ENCODE results near the gene GPC4.

Gene GPC4

DNA sequence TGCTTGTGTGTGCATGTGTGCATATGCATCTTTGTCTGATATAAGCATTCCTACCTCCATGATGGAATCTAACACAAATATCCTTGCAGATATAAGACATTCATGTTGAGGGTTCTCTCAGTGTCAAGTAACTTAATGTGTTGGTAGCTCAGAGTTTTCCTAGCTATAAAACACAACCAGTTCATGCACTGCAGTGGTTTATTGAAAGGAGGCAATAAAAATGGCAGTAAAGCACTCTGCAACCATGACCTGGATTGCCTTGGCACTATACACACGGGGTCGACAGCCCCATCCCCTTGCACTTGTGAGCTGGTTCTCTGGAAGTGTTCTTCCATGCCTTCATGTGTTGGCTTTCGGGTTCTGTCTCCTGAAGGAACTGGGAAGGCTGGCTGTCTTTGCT, 38.9 kb downstream of the GPC4 start:
- no peak overlapping the region for H3K27ac ChIP-seq
- TF ChIP-seq, protein P1, sequence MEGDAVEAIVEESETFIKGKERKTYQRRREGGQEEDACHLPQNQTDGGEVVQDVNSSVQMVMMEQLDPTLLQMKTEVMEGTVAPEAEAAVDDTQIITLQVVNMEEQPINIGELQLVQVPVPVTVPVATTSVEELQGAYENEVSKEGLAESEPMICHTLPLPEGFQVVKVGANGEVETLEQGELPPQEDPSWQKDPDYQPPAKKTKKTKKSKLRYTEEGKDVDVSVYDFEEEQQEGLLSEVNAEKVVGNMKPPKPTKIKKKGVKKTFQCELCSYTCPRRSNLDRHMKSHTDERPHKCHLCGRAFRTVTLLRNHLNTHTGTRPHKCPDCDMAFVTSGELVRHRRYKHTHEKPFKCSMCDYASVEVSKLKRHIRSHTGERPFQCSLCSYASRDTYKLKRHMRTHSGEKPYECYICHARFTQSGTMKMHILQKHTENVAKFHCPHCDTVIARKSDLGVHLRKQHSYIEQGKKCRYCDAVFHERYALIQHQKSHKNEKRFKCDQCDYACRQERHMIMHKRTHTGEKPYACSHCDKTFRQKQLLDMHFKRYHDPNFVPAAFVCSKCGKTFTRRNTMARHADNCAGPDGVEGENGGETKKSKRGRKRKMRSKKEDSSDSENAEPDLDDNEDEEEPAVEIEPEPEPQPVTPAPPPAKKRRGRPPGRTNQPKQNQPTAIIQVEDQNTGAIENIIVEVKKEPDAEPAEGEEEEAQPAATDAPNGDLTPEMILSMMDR (conservative IDR thresholded peaks at IDR 0.05), result no peak
- TF ChIP-seq ZFX (IDR thresholded peaks at IDR 0.05), result no peak

- no peak overlapping the region for H3K27ac ChIP-seq
- TF ChIP-seq, protein P1 (conservative IDR thresholded peaks at IDR 0.05), result no peak
- TF ChIP-seq ZFX (IDR thresholded peaks at IDR 0.05), result no peak
These were observed 39.5 kb downstream of the GPC4 start for GRCh38 chrX:133375615-133376340.

- no peak for TF ChIP-seq ZFX (IDR thresholded peaks at IDR 0.05)
- TF ChIP-seq, protein P1 (conservative IDR thresholded peaks at IDR 0.05), result no peak
These were observed 40.4 kb downstream of the GPC4 start for GRCh38 chrX:133374874-133375387.

GRCh38 chrX:133373386-133374079, 41.8 kb downstream of the GPC4 start:
- H3K27ac ChIP-seq, result no peak overlapping the region
- TF ChIP-seq, protein P1 (conservative IDR thresholded peaks at IDR 0.05), result no peak
- no peak for TF ChIP-seq ZFX (IDR thresholded peaks at IDR 0.05)

More at GRCh38 chrX:133374874-133375387, 40.4 kb downstream of the GPC4 start:
- H3K27ac ChIP-seq, result no peak overlapping the region

DNA sequence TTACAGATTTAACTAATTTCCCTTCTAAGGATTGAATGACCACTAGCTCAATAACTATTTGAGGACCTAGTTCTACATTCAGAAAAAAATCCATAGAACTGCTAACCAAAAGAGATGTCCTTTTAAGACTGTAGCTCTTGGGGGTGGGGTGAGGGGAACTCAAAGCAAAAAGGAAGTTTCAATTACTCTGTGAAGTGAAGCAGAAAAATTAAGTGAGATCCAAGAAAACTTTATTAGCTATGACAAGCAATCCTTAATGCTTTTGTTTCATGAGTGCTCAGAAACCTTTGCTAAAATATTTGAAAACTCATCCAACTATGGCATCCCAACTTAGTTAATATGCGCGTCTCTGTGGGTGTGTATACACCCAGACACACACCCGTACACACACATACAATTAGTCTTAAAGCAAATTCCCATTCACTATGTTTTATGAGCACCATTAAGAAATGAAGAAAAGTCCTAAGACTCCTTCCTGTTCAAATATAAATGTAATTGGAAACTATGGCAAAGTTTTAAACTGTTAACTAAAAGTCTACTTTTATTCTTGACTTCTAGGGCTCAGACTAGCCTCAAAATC, 44.5 kb downstream of the GPC4 start:
- no peak overlapping the region for H3K27ac ChIP-seq
- TF ChIP-seq, protein P1 (conservative IDR thresholded peaks at IDR 0.05), result no peak
- TF ChIP-seq ZFX (IDR thresholded peaks at IDR 0.05), result no peak

DNA sequence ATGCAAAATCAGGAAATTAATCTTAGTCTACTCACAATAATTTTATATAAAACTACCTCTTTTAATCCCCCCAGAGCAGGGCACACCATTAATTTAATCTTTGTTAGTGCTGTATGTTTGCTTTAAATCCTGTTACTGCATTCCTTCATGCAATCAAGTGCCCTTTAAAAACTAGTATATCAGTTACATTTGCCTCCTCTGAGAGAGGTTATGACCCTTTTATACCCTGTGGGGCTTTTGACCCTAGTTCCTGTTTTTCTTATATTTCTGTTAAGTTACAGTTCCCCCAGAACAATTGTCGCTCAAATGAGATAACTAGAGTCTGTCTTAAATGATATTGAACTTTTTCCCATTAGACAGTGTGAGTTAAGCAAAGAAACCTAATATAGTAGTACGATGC, 46.2 kb downstream of the GPC4 start:
- H3K27ac ChIP-seq, result no peak overlapping the region
- TF ChIP-seq, protein P1 (conservative IDR thresholded peaks at IDR 0.05), result no peak

- TF ChIP-seq, protein P1 (conservative IDR thresholded peaks at IDR 0.05), result no peak
- no peak for TF ChIP-seq ZFX (IDR thresholded peaks at IDR 0.05)
- H3K27ac ChIP-seq, result no peak overlapping the region
These were observed 48.6 kb downstream of the GPC4 start for GRCh38 chrX:133366735-133367134.
